Activated CD4-positive, alpha-beta memory T cell treated with anti-CD3 and anti-CD28 coated beads, Interleukin-2, amount 10 ng/mL, durations not matched to agents 7 days and 5 days (primary cell): ENCODE measurements around the gene STXBP1. TPM values are rescaled to one million over a fixed set of nuclear protein-coding genes. Genes with fewer than 3 reads are reported as not detected.
"Not testable (repeated sequence)": the region's sequence is repeated elsewhere in the genome, so short reads cannot be mapped to it uniquely, and the experiment has no call there.

Experiments
- CTCF ChIA-PET: fragments of 350-600 bp; sonication (Branson Sonifier 250); formaldehyde crosslinking; loops from one replicate; lab custom pipeline; 2021; ENCODE audit warnings: antibody characterized with exemption, inconsistent platforms; lab: Charles Lee
- POLR2A ChIA-PET: fragments of 350-600 bp; sonication (Branson Sonifier 250); formaldehyde crosslinking; loops from one replicate; lab custom pipeline; 2021; ENCODE audit warnings: antibody characterized with exemption; lab: Charles Lee
- DNase-seq: peaks from one replicate; pipeline ENCODE4 v3.0.0-alpha.2; 2020
- H3K27ac Mint-ChIP-seq: one replicate; pipeline ENCODE4 v1.8.0; 2021; ENCODE audit warnings: mild to moderate bottlenecking, mixed read lengths
- H3K27me3 Mint-ChIP-seq: one replicate; pipeline ENCODE4 v1.8.0; 2021; ENCODE audit warnings: mixed read lengths
- H3K36me3 Mint-ChIP-seq: one replicate; pipeline ENCODE4 v1.8.0; 2021; ENCODE audit warnings: low read depth, mixed read lengths
- H3K4me1 Mint-ChIP-seq: one replicate; pipeline ENCODE4 v1.8.0; 2021; ENCODE audit warnings: mixed read lengths
- H3K4me3 Mint-ChIP-seq: one replicate; pipeline ENCODE4 v1.8.0; 2021; ENCODE audit warnings: mild to moderate bottlenecking, mixed read lengths
- H3K9me3 Mint-ChIP-seq: one replicate; pipeline ENCODE4 v1.8.0; 2021; ENCODE audit warnings: mixed read lengths
- total RNA-seq, 2 experiments: library from RNA; stranded (reverse); gene quantifications; one replicate each; pipeline ENCODE4 v1.2.3, GENCODE V29; 2021

STXBP1 gene
- total RNA-seq, 2 experiments from 2014 or later, result 23.2 to 23.4 TPM

GRCh38 chr9:127603226-127603625 lies 8.9 kb upstream of the STXBP1 start:
- no peak for DNase-seq
- POLR2A ChIA-PET, result no interaction called here
- CTCF ChIA-PET, result interaction anchor here (1.0 to 1.6 kb wide), 2 partner anchors 8 to 13 kb away, joined by 3 to 5 read pairs; no protein-coding TSS in a partner anchor
- peaks cover 8% of the 10 kb centered on the region for H3K4me1 Mint-ChIP-seq
- H3K9me3 Mint-ChIP-seq, result no peaks in the 10 kb centered on the region
- no peak overlapping the region for H3K4me3 Mint-ChIP-seq
- H3K27ac Mint-ChIP-seq, result no peak overlapping the region
- no peaks in the 10 kb centered on the region for H3K36me3 Mint-ChIP-seq
- H3K27me3 Mint-ChIP-seq, result peaks cover 3% of the 10 kb centered on the region

GRCh38 chr9:127606043-127606442 lies 6.0 kb upstream of the STXBP1 start:
- Mint-ChIP-seq H3K27me3 (peaks cover 18% of the 10 kb centered on the region), H3K36me3 (no peaks in the 10 kb centered on the region), H3K9me3 (no peaks in the 10 kb centered on the region), H3K27ac (no peak overlapping the region), H3K4me1 (peaks cover 21% of the 10 kb centered on the region), H3K4me3 (no peak overlapping the region)
- no peak for DNase-seq
- ChIA-PET CTCF (no interaction called here), POLR2A (no interaction called here)

- ChIA-PET POLR2A (interaction anchor here (0.6 to 1.8 kb wide), 14 partner anchors 8 to 363 kb away, joined by 3 to 7 read pairs (median 3); partner anchors contain the start of genes LRSAM1, RPL12 and TOR2A), CTCF (interaction anchor here (0.6 to 3.7 kb wide), 13 partner anchors 22 to 509 kb away, joined by 3 to 18 read pairs (median 3); partner anchors contain the start of gene TOR2A)
- Mint-ChIP-seq H3K36me3 (no peaks in the 10 kb centered on the region), H3K4me3 (peak overlapping the region; percentile 73), H3K27ac (peak overlapping the region; percentile 35), H3K9me3 (no peaks in the 10 kb centered on the region), H3K27me3 (peaks cover 25% of the 10 kb centered on the region), H3K4me1 (peaks cover 31% of the 10 kb centered on the region)
- peak; percentile 79 for DNase-seq
Observed at GRCh38 chr9:127608104-127608966, 3.7 kb upstream of the STXBP1 start.

- H3K4me1 Mint-ChIP-seq, result peaks cover 37% of the 10 kb centered on the region
- ChIA-PET POLR2A (interaction anchor here (0.7 to 1.4 kb wide), 6 partner anchors 32 to 161 kb away, joined by 3 to 5 read pairs (median 4); partner anchors contain the start of genes RPL12 and TOR2A), CTCF (interaction anchor here (0.7 to 2.4 kb wide), 10 partner anchors 8 to 299 kb away, joined by 3 to 11 read pairs (median 4); partner anchors contain the start of gene TOR2A)
- no peak for DNase-seq
- peaks cover 38% of the 10 kb centered on the region for H3K27me3 Mint-ChIP-seq
- no peak overlapping the region for H3K27ac Mint-ChIP-seq
- H3K36me3 Mint-ChIP-seq, result no peaks in the 10 kb centered on the region
- no peaks in the 10 kb centered on the region for H3K9me3 Mint-ChIP-seq
- H3K4me3 Mint-ChIP-seq, result peak overlapping the region; percentile 84
Observed at GRCh38 chr9:127611603-127611898, 526 bp upstream of the STXBP1 start.

GRCh38 chr9:127612939-127613582 lies 984 bp downstream of the STXBP1 start:
- peak; percentile 48 for DNase-seq
- H3K9me3 Mint-ChIP-seq, result no peaks in the 10 kb centered on the region
- peak overlapping the region; percentile 76 for H3K4me3 Mint-ChIP-seq
- H3K4me1 Mint-ChIP-seq, result peaks cover 30% of the 10 kb centered on the region
- no peaks in the 10 kb centered on the region for H3K36me3 Mint-ChIP-seq
- ChIA-PET CTCF (interaction anchor here (1.4 to 2.4 kb wide), 2 partner anchors 23 to 122 kb away, joined by 3 to 11 read pairs; partner anchors contain the start of gene TOR2A), POLR2A (interaction anchor here (0.6 kb wide), 2 partner anchors 41 to 121 kb away, joined by 3 read pairs; no protein-coding TSS in a partner anchor)
- peaks cover 37% of the 10 kb centered on the region for H3K27me3 Mint-ChIP-seq
- H3K27ac Mint-ChIP-seq, result no peak overlapping the region

GRCh38 chr9:127613583-127613954 lies 1.5 kb downstream of the STXBP1 start:
- H3K27ac Mint-ChIP-seq, result no peak overlapping the region
- peak overlapping the region; percentile 76 for H3K4me3 Mint-ChIP-seq
- ChIA-PET POLR2A (interaction anchor here (0.6 kb wide), 2 partner anchors 41 to 121 kb away, joined by 3 read pairs; no protein-coding TSS in a partner anchor), CTCF (interaction anchor here (1.4 to 2.4 kb wide), 2 partner anchors 23 to 121 kb away, joined by 3 to 11 read pairs; partner anchors contain the start of gene TOR2A)
- peaks cover 27% of the 10 kb centered on the region for H3K4me1 Mint-ChIP-seq
- no peaks in the 10 kb centered on the region for H3K36me3 Mint-ChIP-seq
- no peaks in the 10 kb centered on the region for H3K9me3 Mint-ChIP-seq
- no peak for DNase-seq
- peaks cover 37% of the 10 kb centered on the region for H3K27me3 Mint-ChIP-seq

- ChIA-PET CTCF (no interaction called here), POLR2A (no interaction called here)
- Mint-ChIP-seq H3K9me3 (no peaks in the 10 kb centered on the region), H3K27me3 (peaks cover 27% of the 10 kb centered on the region), H3K27ac (no peak overlapping the region), H3K4me3 (no peak overlapping the region), H3K4me1 (peaks cover 16% of the 10 kb centered on the region), H3K36me3 (no peaks in the 10 kb centered on the region)
- DNase-seq, result no peak
Observed at GRCh38 chr9:127614961-127615360, 2.9 kb downstream of the STXBP1 start.

- CTCF ChIA-PET, DNase-seq, H3K4me1 Mint-ChIP-seq, H3K27ac Mint-ChIP-seq, H3K36me3 Mint-ChIP-seq, H3K4me3 Mint-ChIP-seq, H3K9me3 Mint-ChIP-seq, H3K27me3 Mint-ChIP-seq, POLR2A ChIA-PET: not testable (repeated sequence)
Observed at GRCh38 chr9:127621339-127621970, 9.4 kb downstream of the STXBP1 start.

- peaks cover 2% of the 10 kb centered on the region for H3K36me3 Mint-ChIP-seq
- POLR2A ChIA-PET, result no interaction called here
- H3K4me1 Mint-ChIP-seq, result no peaks in the 10 kb centered on the region
- DNase-seq, result no peak
- H3K9me3 Mint-ChIP-seq, result no peaks in the 10 kb centered on the region
- CTCF ChIA-PET, result no interaction called here
- no peak overlapping the region for H3K27ac Mint-ChIP-seq
- H3K4me3 Mint-ChIP-seq, result no peak overlapping the region
- H3K27me3 Mint-ChIP-seq, result peaks cover 3% of the 10 kb centered on the region
Observed at GRCh38 chr9:127626752-127627493, 14.8 kb downstream of the STXBP1 start.

GRCh38 chr9:127627494-127627855 lies 15.4 kb downstream of the STXBP1 start:
- CTCF ChIA-PET, result no interaction called here
- POLR2A ChIA-PET, result no interaction called here

GRCh38 chr9:127628758-127629467 lies 16.8 kb downstream of the STXBP1 start:
- H3K9me3 Mint-ChIP-seq, result no peaks in the 10 kb centered on the region
- no peak overlapping the region for H3K27ac Mint-ChIP-seq
- ChIA-PET CTCF (interaction anchor here (0.6 kb wide), 1 partner anchor 12 kb away, joined by 4 read pairs; no protein-coding TSS in a partner anchor), POLR2A (no interaction called here)
- peaks cover 2% of the 10 kb centered on the region for H3K36me3 Mint-ChIP-seq
- DNase-seq, result no peak
- H3K27me3 Mint-ChIP-seq, result peaks cover 3% of the 10 kb centered on the region
- peaks cover 6% of the 10 kb centered on the region for H3K4me1 Mint-ChIP-seq
- no peak overlapping the region for H3K4me3 Mint-ChIP-seq

More at GRCh38 chr9:127627494-127627855, 15.4 kb downstream of the STXBP1 start:
- DNase-seq, result no peak
- no peaks in the 10 kb centered on the region for H3K4me1 Mint-ChIP-seq
- H3K27me3 Mint-ChIP-seq, result peaks cover 3% of the 10 kb centered on the region
- no peaks in the 10 kb centered on the region for H3K9me3 Mint-ChIP-seq
- H3K36me3 Mint-ChIP-seq, result peaks cover 2% of the 10 kb centered on the region
- H3K4me3 Mint-ChIP-seq, result no peak overlapping the region
- H3K27ac Mint-ChIP-seq, result no peak overlapping the region
